DMS114 treated with DMSO at 0.1 percent for 48 hours (cell line): ENCODE data around the gene HTN3.
"Not testable (repeated sequence)": the region's sequence is repeated elsewhere in the genome, so short reads cannot be mapped to it uniquely, and the experiment has no call there.

Source experiments
- DNase-seq: peaks from one replicate; lab custom pipeline; 2025; ENCODE audit not compliant: unreplicated experiment; lab: John Stamatoyannopoulos, UW

Gene HTN3

DNA sequence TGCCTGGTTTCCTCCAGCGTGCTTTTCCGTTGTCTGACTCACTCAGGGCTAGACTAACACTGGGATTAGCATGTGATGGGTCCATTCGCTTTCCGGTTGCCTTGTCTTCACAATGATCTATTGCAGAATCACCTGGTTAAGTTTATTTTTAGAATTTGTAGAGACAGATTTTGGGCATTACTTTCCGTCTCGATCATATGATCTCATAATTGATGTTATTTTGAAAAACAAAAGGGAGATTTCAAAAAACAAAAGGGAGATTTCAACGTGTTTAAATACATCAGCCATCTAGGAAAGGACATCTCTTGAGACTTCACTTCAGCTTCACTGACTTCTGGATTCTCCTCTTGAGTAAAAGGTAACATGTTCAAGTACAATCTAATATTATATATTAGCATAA is at the start of gene HTN3:
Gene HTN3, plus strand, starts transcription at position 301 of the 400 bp plus-strand sequence. CDS start 2,282 bp downstream, outside the sequence.
- DNase-seq = not testable (repeated sequence)

DNA sequence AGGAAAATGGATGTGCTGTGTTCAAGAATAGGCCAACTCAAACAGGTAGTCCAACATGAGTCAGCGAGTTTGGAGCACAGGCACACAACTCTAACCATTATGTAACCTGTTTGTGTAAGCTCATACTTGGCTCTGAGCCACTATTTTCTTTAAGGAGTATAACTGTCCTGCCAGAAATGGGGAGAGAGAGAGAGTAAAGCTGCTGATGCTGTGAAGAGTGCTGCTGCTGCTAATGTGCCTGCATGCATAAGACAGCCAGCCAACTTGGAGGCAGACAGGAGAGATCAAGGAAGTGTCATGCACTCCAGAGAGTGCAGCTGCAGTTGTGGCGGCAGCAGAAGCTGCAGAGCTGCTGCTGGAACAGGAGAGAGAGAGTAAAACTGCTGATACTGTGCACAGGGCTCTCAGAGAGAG is 44.2 kb upstream of the HTN3 start:
- no peak for DNase-seq

DNA sequence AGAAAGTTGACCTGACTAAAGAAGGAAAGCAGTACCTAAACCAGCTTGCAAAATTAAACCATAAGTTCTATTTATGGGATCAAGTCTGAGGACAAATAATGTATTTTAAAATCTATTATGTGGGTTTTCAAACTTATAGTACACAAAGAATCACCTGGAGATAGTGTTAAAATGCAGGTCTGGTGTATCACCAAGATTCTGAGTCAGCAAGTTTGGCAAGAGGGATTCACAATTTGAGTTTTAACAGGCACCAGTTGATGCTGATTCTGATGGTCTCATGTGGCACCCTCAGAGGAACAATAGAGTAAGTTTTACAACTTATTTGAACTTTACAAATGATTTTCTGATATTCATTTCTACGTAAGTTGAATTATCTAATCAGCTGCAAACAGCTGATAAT is 41.6 kb upstream of the HTN3 start:
- DNase-seq = no peak

DNA sequence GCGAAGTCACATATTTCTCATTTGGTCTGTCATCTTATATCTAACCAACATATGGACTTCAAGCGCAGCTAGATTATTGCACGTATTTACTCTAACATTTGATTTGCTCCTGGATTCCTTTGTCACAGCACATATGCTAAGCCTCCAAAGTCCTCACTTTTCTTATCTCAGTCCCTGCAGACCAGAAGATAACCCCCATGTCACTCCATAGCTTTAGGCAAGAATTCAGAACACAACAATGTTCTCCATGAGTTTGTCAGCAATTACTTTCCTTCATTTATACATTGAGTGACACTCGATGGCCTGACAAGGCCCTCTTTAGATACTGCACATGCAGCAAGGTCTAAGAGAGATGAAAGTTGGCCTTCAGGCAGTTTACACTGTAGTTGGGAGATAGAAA is 37.2 kb upstream of the HTN3 start:
- no peak for DNase-seq

DNA sequence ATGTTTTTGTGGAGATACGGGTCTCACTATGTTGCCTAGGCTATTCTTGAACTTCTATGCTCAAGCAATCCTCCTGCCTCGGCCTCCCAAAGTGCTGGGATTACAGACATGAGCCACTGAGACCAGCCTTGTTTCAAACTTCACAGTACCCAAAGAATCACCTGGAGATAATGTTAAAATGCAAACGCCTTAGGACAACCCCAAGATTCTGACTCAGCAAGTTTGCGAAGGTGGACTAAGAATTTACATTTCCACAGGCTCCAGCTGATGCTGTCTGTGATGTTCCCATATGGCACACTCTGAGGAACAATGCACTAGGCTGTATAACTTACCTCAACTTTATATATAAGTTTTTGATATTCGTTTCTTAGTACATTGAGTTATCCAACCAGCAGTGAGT is 33.5 kb upstream of the HTN3 start:
- no peak for DNase-seq

DNA sequence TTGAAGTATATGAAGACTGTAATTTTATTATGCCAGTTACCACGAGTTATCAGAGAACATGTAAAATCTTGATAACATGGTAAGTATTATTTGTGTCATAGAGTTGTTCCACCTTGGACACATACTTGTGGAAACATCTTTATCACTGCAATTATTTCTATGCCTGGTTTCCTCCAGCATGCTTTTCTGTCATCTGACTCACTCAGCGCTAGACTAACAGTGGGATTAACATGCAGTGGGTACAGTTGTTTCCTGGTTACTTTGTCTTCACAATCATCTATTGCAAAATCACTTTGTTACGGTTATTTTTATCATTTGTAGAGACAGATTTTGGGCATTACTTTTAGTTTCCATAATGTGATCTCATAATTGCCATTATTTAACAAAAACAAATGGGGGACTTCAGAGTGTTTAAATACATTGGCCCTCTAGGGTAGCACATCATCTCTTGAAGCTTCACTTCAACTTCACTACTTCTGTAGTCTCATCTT is 32.7 kb upstream of the HTN3 start, which contains the start of gene STATH:
Gene STATH, plus strand, starts transcription at position 441 of the 491 bp plus-strand sequence. CDS start 2,472 bp downstream, outside the sequence.
- no peak for DNase-seq

DNA sequence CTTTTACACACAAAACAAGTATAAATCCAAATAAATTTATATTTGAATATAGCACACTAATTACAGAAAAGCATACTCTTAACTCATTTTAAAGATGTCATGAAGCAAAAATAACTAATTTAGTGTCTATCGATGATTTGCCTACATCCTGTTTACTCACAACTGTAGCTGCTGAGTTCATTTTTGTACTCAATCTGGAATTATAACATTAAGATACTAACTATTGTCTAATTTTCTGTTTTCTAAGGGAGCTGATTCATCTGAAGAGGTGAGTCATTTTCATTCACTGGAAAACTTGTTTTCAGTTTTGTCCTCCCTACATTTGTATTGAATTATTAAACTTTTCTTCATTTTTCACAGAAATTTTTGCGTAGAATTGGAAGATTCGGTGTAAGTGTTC is 28.8 kb upstream of the HTN3 start:
- DNase-seq = no peak

DNA sequence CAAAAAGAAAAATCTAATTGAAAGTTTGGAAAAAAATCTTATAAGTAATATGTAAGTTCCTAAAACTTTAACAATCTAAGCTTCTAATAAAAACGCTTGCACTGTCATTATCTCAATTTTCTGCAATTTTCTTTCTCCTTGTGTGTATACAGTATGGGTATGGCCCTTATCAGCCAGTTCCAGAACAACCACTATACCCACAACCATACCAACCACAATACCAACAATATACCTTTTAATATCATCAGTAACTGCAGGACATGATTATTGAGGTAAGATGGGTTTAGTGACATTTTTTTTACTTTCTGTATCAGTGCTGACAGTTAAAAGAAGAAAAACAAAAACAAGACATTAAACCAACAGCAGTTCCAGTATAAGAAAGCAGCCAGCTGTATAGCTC is 27.5 kb upstream of the HTN3 start:
- DNase-seq = no peak

DNA sequence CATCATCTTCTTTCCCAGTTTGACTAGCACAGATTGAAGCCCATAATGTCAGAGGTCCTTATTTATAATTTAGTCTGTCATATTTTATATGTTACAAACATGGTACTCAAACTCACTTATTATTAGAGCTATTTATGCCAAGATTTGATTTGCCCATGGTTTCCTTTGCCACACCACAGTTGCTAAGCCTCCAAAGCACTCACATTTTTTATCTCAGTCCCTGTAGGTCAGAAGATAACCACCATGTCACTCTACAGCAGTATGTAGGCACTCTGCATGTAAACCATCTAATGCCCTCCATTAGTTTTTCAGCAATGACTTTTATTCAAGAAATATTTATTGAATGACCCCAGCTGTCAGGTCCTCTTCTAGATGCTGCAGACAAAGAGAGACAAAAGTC is 25.8 kb upstream of the HTN3 start:
- no peak for DNase-seq

DNA sequence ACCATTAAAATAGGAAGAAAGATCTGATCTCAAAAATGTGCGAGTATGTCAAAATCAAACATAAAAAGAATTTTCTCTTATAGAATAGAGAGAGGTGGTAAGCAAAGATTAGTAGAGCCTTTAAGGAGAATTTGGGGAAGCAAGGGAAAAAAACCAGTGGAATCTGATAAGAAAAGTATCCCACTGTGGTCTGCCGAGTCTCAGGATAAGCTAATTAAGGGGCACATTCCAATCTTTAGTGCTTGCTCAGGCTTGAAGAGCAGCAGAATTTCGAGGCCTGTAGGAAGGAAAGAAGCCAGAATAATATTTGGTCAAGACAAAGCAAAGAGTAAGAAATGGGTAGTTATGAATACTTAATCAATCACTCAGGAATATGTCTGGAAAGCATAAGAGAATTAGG is 19.5 kb upstream of the HTN3 start:
- DNase-seq = no peak

DNA sequence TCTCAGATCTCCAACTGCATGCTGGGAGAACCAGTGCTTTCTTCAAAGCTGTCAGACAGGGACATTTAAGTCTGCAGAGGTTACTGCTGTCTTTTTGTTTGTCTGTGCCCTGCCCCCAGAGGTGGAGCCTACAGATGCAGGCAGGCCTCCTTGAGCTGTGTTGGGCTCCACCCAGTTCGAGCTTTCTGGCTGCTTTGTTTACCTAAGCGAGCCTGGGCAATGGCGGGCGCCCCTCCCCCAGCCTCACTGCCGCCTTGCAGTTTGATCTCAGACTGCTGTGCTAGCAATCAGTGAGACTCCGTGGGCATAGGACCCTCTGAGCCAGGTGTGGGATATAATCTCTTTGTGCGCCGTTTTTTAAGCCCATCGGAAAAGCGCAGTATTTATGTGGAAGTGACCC is 9.3 kb upstream of the HTN3 start:
- not testable (repeated sequence) for DNase-seq

DNA sequence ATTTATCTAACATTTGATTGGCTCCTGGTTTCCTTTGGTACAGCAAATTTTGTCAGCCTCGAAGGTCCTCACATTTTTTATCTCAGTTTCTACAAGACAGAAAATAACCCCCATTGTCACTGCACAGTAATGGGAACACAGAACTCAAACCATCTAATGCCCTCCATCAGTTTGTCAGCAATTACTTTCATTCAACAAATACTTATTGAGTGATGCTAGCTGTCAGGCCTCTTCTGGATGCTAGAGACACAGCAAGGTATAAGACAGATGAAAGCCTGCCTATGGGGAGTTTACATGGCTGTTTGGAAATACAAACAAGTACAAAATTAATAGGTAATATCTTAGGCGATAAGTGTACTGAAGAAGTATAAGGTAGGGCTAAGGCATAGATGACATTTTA is 5.0 kb upstream of the HTN3 start:
- no peak for DNase-seq

DNA sequence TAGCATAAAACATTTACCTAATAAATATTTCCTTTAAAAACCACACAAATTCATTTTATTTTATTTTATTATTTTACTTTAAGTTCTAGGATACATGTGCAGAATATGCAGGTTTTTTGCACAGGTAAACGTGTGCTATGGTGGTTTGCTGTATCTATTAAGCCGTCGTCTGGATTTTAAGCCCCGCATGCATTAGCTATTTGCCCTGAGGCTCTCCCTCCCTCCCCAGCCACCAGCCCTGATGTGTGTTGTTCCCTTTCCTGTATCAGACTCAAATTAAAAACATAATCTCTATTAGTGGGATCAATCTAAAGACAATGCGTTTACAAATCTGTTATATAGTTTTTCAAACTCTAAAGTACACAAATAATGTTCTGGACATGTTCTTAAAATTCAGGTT is 1.2 kb upstream of the HTN3 start:
- DNase-seq = no peak

DNA sequence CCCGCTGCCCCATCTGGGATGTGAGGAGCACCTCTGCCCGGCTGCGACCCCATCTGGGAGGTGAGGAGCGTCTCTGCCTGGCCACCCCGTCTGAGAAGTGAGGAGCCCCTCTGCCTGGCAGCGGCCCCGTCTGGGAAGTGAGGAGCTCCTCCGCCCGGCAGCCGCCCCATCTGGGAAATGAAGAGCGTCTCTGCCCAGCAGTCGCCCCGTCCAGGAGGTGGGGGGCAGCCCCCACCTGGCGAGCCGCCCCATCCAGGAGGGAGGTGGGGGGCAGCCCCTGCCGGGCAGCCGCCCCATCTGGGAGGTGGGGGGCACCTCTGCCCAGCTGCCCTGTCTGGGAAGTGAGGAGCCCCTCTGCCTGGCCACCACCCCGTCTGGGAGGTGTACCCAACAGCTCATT is 9.3 kb downstream of the HTN3 start:
- DNase-seq = not testable (repeated sequence)

DNA sequence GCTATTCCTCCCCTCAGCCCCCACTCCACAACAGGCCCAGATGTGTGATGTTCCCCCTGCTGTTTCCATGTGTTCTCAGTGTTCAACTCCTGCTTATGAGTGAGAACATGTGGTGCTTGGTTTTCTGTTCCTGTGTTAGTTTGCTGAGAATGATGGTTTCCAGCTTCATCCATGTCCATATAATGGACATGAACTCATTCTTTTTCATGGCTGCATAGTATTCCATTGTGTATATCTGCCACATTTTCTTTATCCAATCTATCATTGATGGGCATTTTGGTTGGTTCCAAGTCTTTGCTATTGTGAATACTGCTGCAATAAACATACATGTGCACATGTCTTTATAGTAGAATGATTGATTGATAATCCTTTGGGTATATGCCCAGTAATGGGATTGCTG is 11.7 kb downstream of the HTN3 start:
- not testable (repeated sequence) for DNase-seq

DNA sequence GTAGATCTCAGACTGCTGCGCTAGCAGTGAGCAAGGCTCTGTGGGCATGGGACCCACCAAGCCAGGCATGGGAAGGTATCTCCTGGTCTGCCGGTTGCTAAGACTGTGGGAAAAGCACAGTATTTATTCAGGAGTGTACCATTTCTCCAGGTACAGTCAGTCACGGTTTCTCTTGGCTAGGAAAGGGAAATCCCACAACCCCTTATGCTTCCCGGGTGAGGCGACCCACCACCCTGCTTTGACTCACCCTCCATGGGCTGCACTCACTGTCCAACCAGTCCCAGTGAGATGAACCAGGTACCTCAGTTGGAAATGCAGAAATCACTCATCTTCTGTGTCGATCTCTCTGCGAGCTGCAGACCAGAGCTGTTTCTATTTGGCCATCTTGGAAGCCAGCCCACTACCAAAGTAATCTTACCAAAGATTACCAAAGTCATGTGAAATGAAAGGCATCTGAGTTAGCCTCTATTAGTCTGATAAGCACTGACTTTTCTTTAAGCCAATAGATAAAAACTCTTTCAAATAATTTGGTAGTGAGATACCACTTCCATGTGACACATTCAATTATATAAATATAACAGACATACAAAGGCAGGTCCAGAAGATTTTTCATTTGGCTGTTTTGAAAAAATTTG is 13.5 kb downstream of the HTN3 start:
- DNase-seq = no peak

DNA sequence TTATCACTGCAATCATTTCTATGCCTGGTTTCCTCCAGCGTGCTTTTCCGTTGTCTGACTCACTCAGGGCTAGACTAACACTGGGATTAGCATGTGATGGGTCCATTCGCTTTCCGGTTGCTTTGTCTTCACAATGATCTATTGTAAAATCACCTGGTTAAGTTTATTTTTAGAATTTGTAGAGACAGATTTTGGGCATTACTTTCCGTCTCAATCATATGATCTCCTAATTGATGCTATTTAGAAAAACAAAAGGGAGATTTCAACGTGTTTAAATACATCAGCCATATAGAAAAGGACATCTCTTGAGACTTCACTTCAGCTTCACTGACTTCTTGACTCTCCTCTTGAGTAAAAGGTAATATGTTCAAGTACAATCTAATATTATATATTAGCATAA is 21.9 kb downstream of the HTN3 start, which contains the start of gene HTN1:
Gene HTN1, plus strand, starts transcription at position 301 of the 400 bp plus-strand sequence. CDS start 2,639 bp downstream, outside the sequence.
- DNase-seq = not testable (repeated sequence)

DNA sequence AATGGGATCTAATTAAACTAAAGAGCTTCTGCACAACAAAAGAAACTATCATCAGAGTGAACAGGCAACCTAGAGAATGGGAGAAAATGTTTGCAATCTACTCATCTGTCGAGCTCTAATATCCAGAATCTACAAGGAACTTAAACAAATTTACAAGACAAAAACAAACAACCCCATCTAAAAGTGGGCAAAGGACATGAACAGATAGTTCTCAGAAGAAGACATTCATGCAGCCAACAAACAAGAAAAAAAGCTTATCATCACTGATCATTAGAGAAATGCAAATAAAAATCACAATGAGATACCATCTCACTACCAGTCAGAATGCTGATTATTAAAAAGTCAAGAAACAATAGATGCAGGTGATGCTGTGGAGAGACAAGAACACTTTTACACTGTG is 28.3 kb downstream of the HTN3 start:
- DNase-seq = not testable (repeated sequence)

DNA sequence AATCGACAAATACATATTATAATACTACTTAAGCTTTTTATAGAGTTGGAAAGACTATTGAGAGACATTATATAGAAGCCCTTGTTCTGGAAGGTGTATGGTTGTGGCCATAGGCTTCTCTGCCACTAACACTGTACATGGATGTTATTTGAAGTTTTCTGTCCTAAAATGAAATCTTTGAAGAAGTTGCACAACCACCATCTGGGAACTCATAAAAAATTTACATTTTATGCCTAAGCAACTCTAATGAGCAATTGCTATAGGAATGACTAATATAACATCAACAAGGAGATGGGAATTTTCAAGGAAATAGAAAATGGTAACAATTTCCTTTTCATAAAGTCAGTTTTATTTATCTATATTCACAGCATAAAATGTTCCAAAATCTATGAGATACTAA is 29.4 kb downstream of the HTN3 start:
- no peak for DNase-seq

DNA sequence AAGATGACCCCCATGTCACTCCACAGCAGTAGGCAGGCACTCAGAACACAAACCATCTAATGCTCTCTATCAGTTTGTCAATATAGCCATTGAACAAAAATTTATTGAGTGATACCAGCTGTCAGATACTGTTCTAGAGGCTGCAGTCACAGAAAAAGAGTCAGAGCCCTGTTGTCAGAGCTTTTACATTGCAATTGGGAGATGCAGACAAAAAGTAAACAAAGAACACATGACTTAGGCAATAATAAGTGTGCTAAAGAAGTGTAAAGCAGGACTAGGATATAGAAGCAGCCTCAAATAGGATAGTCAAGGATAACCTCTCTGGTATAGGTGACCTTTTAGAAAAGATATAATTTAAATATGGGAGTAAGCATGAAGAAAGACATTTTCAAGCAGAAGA is 30.9 kb downstream of the HTN3 start:
- no peak for DNase-seq

DNA sequence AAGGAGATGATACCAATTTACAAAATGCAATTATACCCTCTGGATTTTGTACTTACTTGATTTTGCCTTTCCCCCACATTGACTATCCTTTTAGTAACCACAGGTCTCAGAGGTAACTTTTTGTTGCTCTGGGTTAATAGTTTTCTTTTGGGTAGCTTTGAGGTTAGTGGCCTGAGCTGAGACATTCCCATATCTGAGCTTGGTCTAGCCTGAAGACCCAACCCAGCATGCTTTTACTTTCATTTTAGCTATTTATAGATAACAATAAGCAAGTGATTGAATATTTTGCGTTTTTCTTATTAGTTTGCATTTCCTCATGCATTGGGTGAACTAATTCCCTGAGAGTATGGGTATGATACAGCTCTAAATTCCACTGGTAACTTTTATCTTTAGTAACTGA is 33.7 kb downstream of the HTN3 start:
- no peak for DNase-seq

DNA sequence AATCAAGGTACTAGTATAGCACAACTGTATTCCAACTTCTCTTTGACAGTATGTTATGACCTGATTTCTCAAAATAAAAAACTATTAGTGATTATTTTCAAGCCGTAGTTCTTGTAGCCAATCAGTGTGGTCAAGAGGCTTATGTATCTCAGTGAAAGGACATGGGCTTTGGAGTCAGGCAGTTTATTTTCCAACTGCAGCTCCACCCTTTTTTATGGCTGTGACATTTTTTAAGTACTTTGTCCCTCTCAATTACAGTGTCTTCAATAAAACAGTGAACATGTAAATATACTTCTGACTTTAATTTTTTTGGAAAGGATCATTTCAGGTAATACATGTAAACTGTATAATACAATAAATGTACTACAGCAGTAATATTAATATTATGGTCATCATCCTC is 51.9 kb downstream of the HTN3 start:
- DNase-seq = no peak
